IPS DF 6.9 (cell line): ENCODE measurements around the gene PDE2A.

ENCODE experiments used
- DNase-seq: peaks from one replicate; pipeline ENCODE4 v3.0.0-alpha.2; 2013; ENCODE audit warnings: low read depth, low spot score
- H3K27ac ChIP-seq: one replicate; pipeline ENCODE4 v1.5.1; 2013; ENCODE audit warnings: low read length, control low read depth
- H3K27me3 ChIP-seq: 2 replicates; pipeline ENCODE4 v1.6.1; 2013; ENCODE audit warnings: mild to moderate bottlenecking, low read length; ENCODE audit not compliant: control insufficient read depth, insufficient read depth
- H3K36me3 ChIP-seq: 2 replicates; pipeline ENCODE4 v1.6.1; 2013; ENCODE audit warnings: low read length; ENCODE audit not compliant: control insufficient read depth, insufficient read depth
- H3K4me1 ChIP-seq: 2 replicates; pipeline ENCODE4 v1.6.1; 2013; ENCODE audit warnings: low read length; ENCODE audit not compliant: control insufficient read depth, insufficient read depth
- H3K4me3 ChIP-seq: 2 replicates; pipeline ENCODE4 v1.5.1; 2013; ENCODE audit warnings: mild to moderate bottlenecking, low read length
- H3K9me3 ChIP-seq: 2 replicates; pipeline ENCODE4 v1.6.1; 2013; ENCODE audit warnings: low read length, inconsistent platforms; ENCODE audit not compliant: control insufficient read depth, insufficient read depth
- WGBS: extraction: QIAGEN DNeasy Blood & Tissue Kit; methylation state at CpG from one replicate; pipeline ENCODE4 v1.1.7; 2013; ENCODE audit warnings: mixed read lengths, missing lambda C conversion rate; ENCODE audit not compliant: insufficient read length, insufficient coverage; 5-methylcytosine and 5-hydroxymethylcytosine counted together

The PDE2A gene

GRCh38 chr11:72658989-72659640, 15.1 kb downstream of the PDE2A start:
- WGBS = no CpG with 5 or more reads among the region's 9 CpGs
- H3K9me3 ChIP-seq = no peaks in the 10 kb centered on the region
- H3K27ac ChIP-seq = no peak overlapping the region
- no peak overlapping the region for H3K4me3 ChIP-seq
- no peak for DNase-seq
- peaks cover 2% of the 10 kb centered on the region for H3K4me1 ChIP-seq
- no peaks in the 10 kb centered on the region for H3K27me3 ChIP-seq
- H3K36me3 ChIP-seq = no peaks in the 10 kb centered on the region

- Histone ChIP-seq H3K4me3 (no peak overlapping the region), H3K36me3 (no peaks in the 10 kb centered on the region), H3K4me1 (peaks cover 2% of the 10 kb centered on the region), H3K27ac (no peak overlapping the region), H3K27me3 (no peaks in the 10 kb centered on the region), H3K9me3 (no peaks in the 10 kb centered on the region)
- no peak for DNase-seq
- no CpG with 5 or more reads among the region's 6 CpGs for whole genome bisulfite sequencing
These were observed 16.7 kb downstream of the PDE2A start for GRCh38 chr11:72657411-72658100.

- no peaks in the 10 kb centered on the region for H3K9me3 ChIP-seq
- H3K27ac ChIP-seq = no peak overlapping the region
- H3K4me3 ChIP-seq = no peak overlapping the region
- no peaks in the 10 kb centered on the region for H3K36me3 ChIP-seq
- DNase-seq = no peak
- WGBS = no CpG with 5 or more reads among the region's 11 CpGs
- H3K4me1 ChIP-seq = peaks cover 2% of the 10 kb centered on the region
- H3K27me3 ChIP-seq = no peaks in the 10 kb centered on the region
These were observed 18.2 kb downstream of the PDE2A start for GRCh38 chr11:72655896-72656464.

- Histone ChIP-seq H3K4me3 (no peak overlapping the region), H3K27ac (no peak overlapping the region), H3K27me3 (no peaks in the 10 kb centered on the region), H3K36me3 (no peaks in the 10 kb centered on the region), H3K4me1 (peaks cover 2% of the 10 kb centered on the region), H3K9me3 (no peaks in the 10 kb centered on the region)
- DNase-seq = no peak
- WGBS = no CpG with 5 or more reads among the region's 8 CpGs
These were observed 19.2 kb downstream of the PDE2A start for GRCh38 chr11:72655014-72655413.

- no CpG with 5 or more reads among the region's 3 CpGs for WGBS
These were observed 20.6 kb downstream of the PDE2A start for GRCh38 chr11:72653649-72654048.

GRCh38 chr11:72652873-72653630, 21.2 kb downstream of the PDE2A start:
- Histone ChIP-seq H3K27ac (no peak overlapping the region), H3K36me3 (no peaks in the 10 kb centered on the region), H3K4me1 (peaks cover 2% of the 10 kb centered on the region), H3K4me3 (no peak overlapping the region), H3K27me3 (no peaks in the 10 kb centered on the region), H3K9me3 (no peaks in the 10 kb centered on the region)
- WGBS = no CpG with 5 or more reads among the region's 13 CpGs
- no peak for DNase-seq

More at GRCh38 chr11:72653649-72654048, 20.6 kb downstream of the PDE2A start:
- Histone ChIP-seq H3K27me3 (no peaks in the 10 kb centered on the region), H3K27ac (no peak overlapping the region), H3K36me3 (no peaks in the 10 kb centered on the region), H3K4me1 (peaks cover 2% of the 10 kb centered on the region), H3K9me3 (no peaks in the 10 kb centered on the region), H3K4me3 (no peak overlapping the region)
- no peak for DNase-seq

- no peaks in the 10 kb centered on the region for H3K9me3 ChIP-seq
- no peak overlapping the region for H3K4me3 ChIP-seq
- peaks cover 2% of the 10 kb centered on the region for H3K4me1 ChIP-seq
- no peak for DNase-seq
- H3K27me3 ChIP-seq = no peaks in the 10 kb centered on the region
- H3K27ac ChIP-seq = no peak overlapping the region
- no peaks in the 10 kb centered on the region for H3K36me3 ChIP-seq
These were observed 22.1 kb downstream of the PDE2A start for GRCh38 chr11:72652133-72652532.

- Histone ChIP-seq H3K4me3 (no peak overlapping the region), H3K4me1 (no peaks in the 10 kb centered on the region), H3K27me3 (no peaks in the 10 kb centered on the region), H3K27ac (no peak overlapping the region), H3K9me3 (no peaks in the 10 kb centered on the region), H3K36me3 (no peaks in the 10 kb centered on the region)
- DNase-seq = no peak
- WGBS = no CpG with 5 or more reads among the region's 5 CpGs
These were observed 24.8 kb downstream of the PDE2A start for GRCh38 chr11:72649215-72649976.

GRCh38 chr11:72648384-72649136, 25.7 kb downstream of the PDE2A start:
- H3K4me3 ChIP-seq = no peak overlapping the region
- WGBS = no CpG with 5 or more reads among the region's 7 CpGs
- H3K4me1 ChIP-seq = no peaks in the 10 kb centered on the region
- H3K27ac ChIP-seq = no peak overlapping the region
- no peaks in the 10 kb centered on the region for H3K9me3 ChIP-seq
- no peaks in the 10 kb centered on the region for H3K36me3 ChIP-seq
- no peak for DNase-seq
- H3K27me3 ChIP-seq = no peaks in the 10 kb centered on the region
